ENCODE measurements around the gene DGKG.

DNA sequence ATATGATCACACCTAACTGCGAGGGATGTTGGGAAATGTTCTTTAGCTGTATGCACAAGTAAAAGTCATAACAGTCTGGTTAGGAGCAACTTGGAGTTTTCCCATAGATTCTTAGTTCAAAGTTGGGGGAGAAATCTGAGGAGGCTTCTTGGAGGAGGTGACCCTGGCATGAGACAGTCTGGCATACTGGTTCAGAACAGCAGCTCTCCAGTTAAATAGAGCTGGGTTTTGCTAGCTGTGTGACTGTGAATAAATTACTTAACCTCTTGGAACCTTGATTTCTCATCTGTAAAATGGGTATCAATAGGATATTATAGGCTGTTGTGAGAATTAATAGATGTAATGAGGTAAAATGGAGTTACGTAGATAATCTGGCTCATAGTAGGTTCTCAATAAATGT lies 49.1 kb upstream of the DGKG start:
- TF ChIP-seq POLR2AphosphoS5 (IDR thresholded peaks at IDR 0.05; ENCODE audit: low read depth, low read length) (no peak), POLR2A (IDR thresholded peaks at IDR 0.05; ENCODE audit: low read depth, low read length) (no peak)

Measured in GM12892 (cell line).